Astrocyte (in vitro differentiated cells and primary cell): ENCODE results near the gene CHD3. TPM values are rescaled to one million over a fixed set of nuclear protein-coding genes. Genes with fewer than 3 reads are reported as not detected.
A peak's percentile ranks its signal among the peaks of the same experiment; 100 is the strongest.

Source experiments
- DNase-seq: peaks from one replicate; pipeline ENCODE4 v3.0.0-alpha.2; 2010; ENCODE audit warnings: low read depth
- FAIRE-seq: peaks from 2 replicates; lab custom pipeline; 2011; peaks lifted over from hg19 to GRCh38; lab: Jason Lieb, UNC
- H2AFZ ChIP-seq: 2 replicates; pipeline ENCODE4 v1.6.0; 2012; ENCODE audit warnings: low read depth, low read length, inconsistent platforms
- H3K27ac ChIP-seq: 2 replicates; pipeline ENCODE4 v1.5.1; 2011; ENCODE audit warnings: low read depth, low read length, inconsistent platforms
- H3K27me3 ChIP-seq: 2 replicates; pipeline ENCODE4 v1.6.0; 2011; ENCODE audit warnings: low read length, inconsistent platforms; ENCODE audit not compliant: insufficient read depth
- H3K36me3 ChIP-seq: 2 replicates; pipeline ENCODE4 v1.5.1; 2011; ENCODE audit warnings: low read length, inconsistent platforms; ENCODE audit not compliant: insufficient read depth
- H3K4me1 ChIP-seq: 2 replicates; pipeline ENCODE4 v1.5.1; 2011; ENCODE audit warnings: low read length, inconsistent platforms; ENCODE audit not compliant: insufficient read depth
- H3K4me2 ChIP-seq: 2 replicates; pipeline ENCODE4 v1.6.0; 2012; ENCODE audit warnings: low read length, inconsistent platforms
- H3K4me3 ChIP-seq: 2 replicates; pipeline ENCODE4 v1.5.1; 2011; ENCODE audit warnings: low read depth, mild to moderate bottlenecking, low read length, inconsistent platforms; ENCODE audit not compliant: insufficient read depth
- H3K79me2 ChIP-seq: 2 replicates; pipeline ENCODE4 v1.6.0; 2012; ENCODE audit warnings: mild to moderate bottlenecking, low read length, inconsistent platforms; ENCODE audit not compliant: insufficient read depth
- H3K9ac ChIP-seq: 2 replicates; pipeline ENCODE4 v1.6.0; 2012; ENCODE audit warnings: mild to moderate bottlenecking, low read length, inconsistent platforms
- H3K9me3 ChIP-seq: 2 replicates; pipeline ENCODE4 v1.5.1; 2012; ENCODE audit warnings: low read depth, mild to moderate bottlenecking, low read length, inconsistent platforms; ENCODE audit not compliant: insufficient read depth
- H4K20me1 ChIP-seq: 2 replicates; pipeline ENCODE4 v1.6.0; 2012; ENCODE audit warnings: low read length, inconsistent platforms; ENCODE audit not compliant: insufficient read depth
- H3K27ac Mint-ChIP-seq: one replicate; pipeline ENCODE4 v1.8.0; 2021; ENCODE audit warnings: mild to moderate bottlenecking, mixed read lengths; ENCODE audit not compliant: unreplicated experiment
- H3K27me3 Mint-ChIP-seq: one replicate; pipeline ENCODE4 v1.8.0; 2021; ENCODE audit warnings: low read depth, mixed read lengths; ENCODE audit not compliant: unreplicated experiment
- H3K36me3 Mint-ChIP-seq: one replicate; pipeline ENCODE4 v1.8.0; 2021; ENCODE audit warnings: low read depth, mixed read lengths; ENCODE audit not compliant: unreplicated experiment
- H3K4me1 Mint-ChIP-seq: one replicate; pipeline ENCODE4 v1.8.0; 2021; ENCODE audit warnings: low read depth, mixed read lengths; ENCODE audit not compliant: unreplicated experiment
- H3K4me3 Mint-ChIP-seq: one replicate; pipeline ENCODE4 v1.8.0; 2021; ENCODE audit warnings: mild to moderate bottlenecking, moderate library complexity, mixed read lengths; ENCODE audit not compliant: unreplicated experiment
- H3K9me3 Mint-ChIP-seq: one replicate; pipeline ENCODE4 v1.8.0; 2021; ENCODE audit warnings: mild to moderate bottlenecking, mixed read lengths; ENCODE audit not compliant: unreplicated experiment
- CTCF ChIP-seq: IDR thresholded peaks from 2 replicates; pipeline ENCODE4 v1.5.1; 2011; ENCODE audit warnings: low read depth, mild to moderate bottlenecking, inconsistent platforms, low read length, moderate library complexity; ENCODE audit not compliant: insufficient read depth
- EZH2 ChIP-seq: IDR thresholded peaks from 2 replicates; pipeline ENCODE4 v1.6.1; 2012; ENCODE audit warnings: mild to moderate bottlenecking, low read length, inconsistent platforms; ENCODE audit not compliant: insufficient read depth
- total RNA-seq: library from RNA; stranded (reverse); gene quantifications from 2 replicates; pipeline ENCODE4 v1.2.1, GENCODE V29; 2021

The CHD3 gene
- total RNA-seq, 1 donor from 2014 or later = 111 TPM

GRCh38 chr17:7839876-7840261 lies 48.7 kb upstream of the CHD3 start:
- Histone ChIP-seq H3K79me2 (peaks cover 38% of the 10 kb centered on the region), H4K20me1 (peaks cover 35% of the 10 kb centered on the region), H3K9me3 (no peaks in the 10 kb centered on the region), H2AFZ (no peak overlapping the region), H3K4me3 (no peak overlapping the region), H3K4me2 (no peak overlapping the region), H3K27ac (no peak overlapping the region), H3K27me3 (no peaks in the 10 kb centered on the region), H3K9ac (peak overlapping the region; percentile 100), H3K36me3 (no peaks in the 10 kb centered on the region), H3K4me1 (peaks cover 55% of the 10 kb centered on the region)
- no peaks in the 10 kb centered on the region for H3K9me3 Mint-ChIP-seq
- H3K36me3 Mint-ChIP-seq = peaks cover 4% of the 10 kb centered on the region
- peak overlapping the region; percentile 100 for H3K27ac Mint-ChIP-seq
- TF ChIP-seq EZH2 (no peak), CTCF (no peak)
- DNase-seq (peak; percentile 21), FAIRE-seq (no peak)
- no peaks in the 10 kb centered on the region for H3K27me3 Mint-ChIP-seq
- H3K4me3 Mint-ChIP-seq = peak overlapping the region; percentile 86
- H3K4me1 Mint-ChIP-seq = peaks cover 39% of the 10 kb centered on the region

- Histone ChIP-seq H3K4me2 (peak overlapping the region; percentile 99), H2AFZ (no peak overlapping the region)
- H3K27ac Mint-ChIP-seq = peak overlapping the region; percentile 100
Measured at GRCh38 chr17:7840441-7840840, 48.1 kb upstream of the CHD3 start.

More at GRCh38 chr17:7840441-7840840, 48.1 kb upstream of the CHD3 start:
- peaks cover 4% of the 10 kb centered on the region for H3K36me3 Mint-ChIP-seq
- peaks cover 61% of the 10 kb centered on the region for H3K4me1 ChIP-seq
- peaks cover 39% of the 10 kb centered on the region for H3K4me1 Mint-ChIP-seq
- no peaks in the 10 kb centered on the region for H3K9me3 Mint-ChIP-seq
- no peak overlapping the region for H3K4me3 ChIP-seq
- H3K9ac ChIP-seq = peak overlapping the region; percentile 100
- TF ChIP-seq EZH2 (no peak), CTCF (no peak)
- DNase-seq (no peak), FAIRE-seq (no peak)
- no peaks in the 10 kb centered on the region for H3K9me3 ChIP-seq
- peaks cover 43% of the 10 kb centered on the region for H3K79me2 ChIP-seq
- H3K27me3 ChIP-seq = no peaks in the 10 kb centered on the region
- H3K27me3 Mint-ChIP-seq = no peaks in the 10 kb centered on the region
- H3K27ac ChIP-seq = peak overlapping the region; percentile 100
- H3K4me3 Mint-ChIP-seq = peak overlapping the region; percentile 86
- H3K36me3 ChIP-seq = no peaks in the 10 kb centered on the region
- H4K20me1 ChIP-seq = peaks cover 40% of the 10 kb centered on the region
